ENCODE results near the gene CST7. TPM values are rescaled to one million over a fixed set of nuclear protein-coding genes. Genes with fewer than 3 reads are reported as not detected.

CST7 gene
- total RNA-seq, 1 experiment from 2014 or later = not detected

DNA sequence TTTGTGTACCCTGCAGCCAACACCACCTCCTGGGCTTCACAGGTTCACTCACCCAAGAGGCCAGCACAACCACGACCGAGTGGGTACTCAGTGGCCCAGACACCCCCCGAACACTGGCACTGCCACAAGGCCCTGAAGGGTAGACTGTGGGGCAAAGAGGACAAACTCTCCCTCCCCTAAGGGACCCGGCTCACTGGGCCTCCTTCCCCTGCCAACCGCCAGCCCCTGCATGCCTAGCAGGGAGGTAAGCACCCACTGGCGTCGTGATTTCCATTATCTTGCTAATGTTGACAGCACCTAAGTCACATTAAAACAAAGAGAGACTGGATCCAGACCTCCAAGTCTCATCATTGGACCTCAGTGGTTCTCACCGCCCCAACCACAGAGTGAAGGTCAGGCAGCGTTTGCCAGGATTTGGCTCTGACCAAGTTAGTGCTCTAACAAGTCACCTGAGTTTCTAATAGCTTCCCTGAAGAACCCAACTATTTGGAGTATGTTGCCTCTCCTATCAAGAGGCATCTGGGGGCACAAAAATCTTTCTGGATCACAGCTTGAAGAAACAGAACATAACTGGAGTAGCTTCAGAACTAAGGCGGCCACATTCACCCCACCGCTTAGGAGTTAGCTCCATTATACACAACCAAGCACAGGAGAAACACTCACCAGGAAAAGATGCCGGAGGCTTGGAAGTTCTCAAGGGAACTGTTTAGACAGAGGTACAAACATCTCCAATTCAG is 57.5 kb downstream of the CST7 start:
- H3K27ac ChIP-seq (ENCODE audit: low read depth, low read length) = no peak overlapping the region
- H4K20me1 ChIP-seq (ENCODE audit: insufficient read depth) = no peaks in the 10 kb centered on the region
- POLR2A ChIA-PET = no interaction called here
- no peak overlapping the region for H3K4me2 ChIP-seq (ENCODE audit: low read length)
- H2AFZ ChIP-seq (ENCODE audit: low read depth, low read length, poor library complexity, severe bottlenecking) = no peak overlapping the region
- CTCF ChIA-PET = no interaction called here
- intact Hi-C loops (cut with micrococcal nuclease) = no loop called here
- H3K79me2 ChIP-seq (ENCODE audit: insufficient read depth, low read length) = no peaks in the 10 kb centered on the region
- H3K9me2 ChIP-seq (ENCODE audit: insufficient read depth) = no peaks in the 10 kb centered on the region
- H3K9ac ChIP-seq (ENCODE audit: low read length) = no peak overlapping the region
- H3K27me3 ChIP-seq (ENCODE audit: insufficient read depth, low read length) = peaks cover 6% of the 10 kb centered on the region; the same call in 1 of the 2 replicates
- no peaks in the 10 kb centered on the region for H3K36me3 ChIP-seq (ENCODE audit: control insufficient read depth in 1 of 2, insufficient read depth in 2 of 2, low read length in 2 of 2)
- H3K4me1 ChIP-seq (ENCODE audit: control insufficient read depth in 1 of 2, insufficient read depth in 2 of 2, low read length in 2 of 2) = no peaks in the 10 kb centered on the region
- no TSS peak for BruUV-seq (replicated peaks)
- RAD21 ChIA-PET (ENCODE audit: low non-redundant PET in 1 of 2, low total read pairs in 2 of 2, uncharacterized antibody in 2 of 2, unreplicated experiment in 2 of 2) = no interaction called here
- TF ChIP-seq MAX (IDR thresholded peaks at IDR 0.05) = no peak
- TF ChIP-seq EZH2 (IDR thresholded peaks at IDR 0.05) = no peak
- TF ChIP-seq ZFX (IDR thresholded peaks at IDR 0.05) = no peak
- TF ChIP-seq ATF3 (IDR thresholded peaks at IDR 0.05) = no peak
- TF ChIP-seq FOSL1 (IDR thresholded peaks at IDR 0.05; ENCODE audit: low read depth) = no peak
- TF ChIP-seq SP1 (IDR thresholded peaks at IDR 0.05; ENCODE audit: low read depth) = no peak
- TF ChIP-seq RAD21 (IDR thresholded peaks at IDR 0.05; ENCODE audit: low read depth) = no peak
- TF ChIP-seq, protein P1, sequence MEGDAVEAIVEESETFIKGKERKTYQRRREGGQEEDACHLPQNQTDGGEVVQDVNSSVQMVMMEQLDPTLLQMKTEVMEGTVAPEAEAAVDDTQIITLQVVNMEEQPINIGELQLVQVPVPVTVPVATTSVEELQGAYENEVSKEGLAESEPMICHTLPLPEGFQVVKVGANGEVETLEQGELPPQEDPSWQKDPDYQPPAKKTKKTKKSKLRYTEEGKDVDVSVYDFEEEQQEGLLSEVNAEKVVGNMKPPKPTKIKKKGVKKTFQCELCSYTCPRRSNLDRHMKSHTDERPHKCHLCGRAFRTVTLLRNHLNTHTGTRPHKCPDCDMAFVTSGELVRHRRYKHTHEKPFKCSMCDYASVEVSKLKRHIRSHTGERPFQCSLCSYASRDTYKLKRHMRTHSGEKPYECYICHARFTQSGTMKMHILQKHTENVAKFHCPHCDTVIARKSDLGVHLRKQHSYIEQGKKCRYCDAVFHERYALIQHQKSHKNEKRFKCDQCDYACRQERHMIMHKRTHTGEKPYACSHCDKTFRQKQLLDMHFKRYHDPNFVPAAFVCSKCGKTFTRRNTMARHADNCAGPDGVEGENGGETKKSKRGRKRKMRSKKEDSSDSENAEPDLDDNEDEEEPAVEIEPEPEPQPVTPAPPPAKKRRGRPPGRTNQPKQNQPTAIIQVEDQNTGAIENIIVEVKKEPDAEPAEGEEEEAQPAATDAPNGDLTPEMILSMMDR (IDR thresholded peaks at IDR 0.05 in 2 of 3, conservative IDR thresholded peaks at IDR 0.05 in 1 of 3; ENCODE audit: borderline replicate concordance in 1 of 3, insufficient read depth in 1 of 3, low read depth in 2 of 3, low read length in 2 of 3) = no peak
- TF ChIP-seq, protein P2, sequence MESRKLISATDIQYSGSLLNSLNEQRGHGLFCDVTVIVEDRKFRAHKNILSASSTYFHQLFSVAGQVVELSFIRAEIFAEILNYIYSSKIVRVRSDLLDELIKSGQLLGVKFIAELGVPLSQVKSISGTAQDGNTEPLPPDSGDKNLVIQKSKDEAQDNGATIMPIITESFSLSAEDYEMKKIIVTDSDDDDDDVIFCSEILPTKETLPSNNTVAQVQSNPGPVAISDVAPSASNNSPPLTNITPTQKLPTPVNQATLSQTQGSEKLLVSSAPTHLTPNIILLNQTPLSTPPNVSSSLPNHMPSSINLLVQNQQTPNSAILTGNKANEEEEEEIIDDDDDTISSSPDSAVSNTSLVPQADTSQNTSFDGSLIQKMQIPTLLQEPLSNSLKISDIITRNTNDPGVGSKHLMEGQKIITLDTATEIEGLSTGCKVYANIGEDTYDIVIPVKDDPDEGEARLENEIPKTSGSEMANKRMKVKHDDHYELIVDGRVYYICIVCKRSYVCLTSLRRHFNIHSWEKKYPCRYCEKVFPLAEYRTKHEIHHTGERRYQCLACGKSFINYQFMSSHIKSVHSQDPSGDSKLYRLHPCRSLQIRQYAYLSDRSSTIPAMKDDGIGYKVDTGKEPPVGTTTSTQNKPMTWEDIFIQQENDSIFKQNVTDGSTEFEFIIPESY (IDR thresholded peaks at IDR 0.05; ENCODE audit: extremely low read depth, insufficient replicate concordance, low read length) = no peak
- TF ChIP-seq ZNF274 (IDR thresholded peaks at IDR 0.05; ENCODE audit: low read depth, low read length) = no peak
- TF ChIP-seq YY1 (IDR thresholded peaks at IDR 0.05; ENCODE audit: extremely low read depth, insufficient replicate concordance, low read depth, low read length) = no peak
- TF ChIP-seq EGR1 (IDR thresholded peaks at IDR 0.05; ENCODE audit: low read depth) = no peak
- TF ChIP-seq SIN3A (IDR thresholded peaks at IDR 0.05; ENCODE audit: low read depth) = no peak
- TF ChIP-seq, protein P3, sequence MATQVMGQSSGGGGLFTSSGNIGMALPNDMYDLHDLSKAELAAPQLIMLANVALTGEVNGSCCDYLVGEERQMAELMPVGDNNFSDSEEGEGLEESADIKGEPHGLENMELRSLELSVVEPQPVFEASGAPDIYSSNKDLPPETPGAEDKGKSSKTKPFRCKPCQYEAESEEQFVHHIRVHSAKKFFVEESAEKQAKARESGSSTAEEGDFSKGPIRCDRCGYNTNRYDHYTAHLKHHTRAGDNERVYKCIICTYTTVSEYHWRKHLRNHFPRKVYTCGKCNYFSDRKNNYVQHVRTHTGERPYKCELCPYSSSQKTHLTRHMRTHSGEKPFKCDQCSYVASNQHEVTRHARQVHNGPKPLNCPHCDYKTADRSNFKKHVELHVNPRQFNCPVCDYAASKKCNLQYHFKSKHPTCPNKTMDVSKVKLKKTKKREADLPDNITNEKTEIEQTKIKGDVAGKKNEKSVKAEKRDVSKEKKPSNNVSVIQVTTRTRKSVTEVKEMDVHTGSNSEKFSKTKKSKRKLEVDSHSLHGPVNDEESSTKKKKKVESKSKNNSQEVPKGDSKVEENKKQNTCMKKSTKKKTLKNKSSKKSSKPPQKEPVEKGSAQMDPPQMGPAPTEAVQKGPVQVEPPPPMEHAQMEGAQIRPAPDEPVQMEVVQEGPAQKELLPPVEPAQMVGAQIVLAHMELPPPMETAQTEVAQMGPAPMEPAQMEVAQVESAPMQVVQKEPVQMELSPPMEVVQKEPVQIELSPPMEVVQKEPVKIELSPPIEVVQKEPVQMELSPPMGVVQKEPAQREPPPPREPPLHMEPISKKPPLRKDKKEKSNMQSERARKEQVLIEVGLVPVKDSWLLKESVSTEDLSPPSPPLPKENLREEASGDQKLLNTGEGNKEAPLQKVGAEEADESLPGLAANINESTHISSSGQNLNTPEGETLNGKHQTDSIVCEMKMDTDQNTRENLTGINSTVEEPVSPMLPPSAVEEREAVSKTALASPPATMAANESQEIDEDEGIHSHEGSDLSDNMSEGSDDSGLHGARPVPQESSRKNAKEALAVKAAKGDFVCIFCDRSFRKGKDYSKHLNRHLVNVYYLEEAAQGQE (IDR thresholded peaks at IDR 0.05; ENCODE audit: low read depth) = no peak
- no peak for TF ChIP-seq CEBPB (IDR thresholded peaks at IDR 0.05; ENCODE audit: low read depth)
- TF ChIP-seq POLR2A (IDR thresholded peaks at IDR 0.05; ENCODE audit: borderline replicate concordance, extremely low read depth, insufficient read depth, insufficient read length) = no peak
- TF ChIP-seq POLR2AphosphoS5 (IDR thresholded peaks at IDR 0.05; ENCODE audit: low read depth, low read length) = no peak
- no peak for TF ChIP-seq CBX3 (IDR thresholded peaks at IDR 0.05; ENCODE audit: low read depth)
- ATAC-seq = no peak
- no peaks in the 10 kb centered on the region for H3K9me3 ChIP-seq (ENCODE audit: control insufficient read depth in 1 of 2, insufficient read depth in 1 of 2, low read depth in 1 of 2, low read length in 2 of 2)
- H3K4me3 ChIP-seq (replicated peaks in 1 of 2; ENCODE audit: low read depth in 1 of 2, low read length in 2 of 2) = no peak overlapping the region
- DNase-seq (ENCODE audit: low read depth, low spot score) = no peak
